Measurements from ENCODE around the gene DHDDS. TPM values are rescaled to one million over a fixed set of nuclear protein-coding genes. Genes with fewer than 3 reads are reported as not detected.

The DHDDS gene
- total RNA-seq, 2 experiments from 2014 or later, result 49.7 to 52.3 TPM

DNA sequence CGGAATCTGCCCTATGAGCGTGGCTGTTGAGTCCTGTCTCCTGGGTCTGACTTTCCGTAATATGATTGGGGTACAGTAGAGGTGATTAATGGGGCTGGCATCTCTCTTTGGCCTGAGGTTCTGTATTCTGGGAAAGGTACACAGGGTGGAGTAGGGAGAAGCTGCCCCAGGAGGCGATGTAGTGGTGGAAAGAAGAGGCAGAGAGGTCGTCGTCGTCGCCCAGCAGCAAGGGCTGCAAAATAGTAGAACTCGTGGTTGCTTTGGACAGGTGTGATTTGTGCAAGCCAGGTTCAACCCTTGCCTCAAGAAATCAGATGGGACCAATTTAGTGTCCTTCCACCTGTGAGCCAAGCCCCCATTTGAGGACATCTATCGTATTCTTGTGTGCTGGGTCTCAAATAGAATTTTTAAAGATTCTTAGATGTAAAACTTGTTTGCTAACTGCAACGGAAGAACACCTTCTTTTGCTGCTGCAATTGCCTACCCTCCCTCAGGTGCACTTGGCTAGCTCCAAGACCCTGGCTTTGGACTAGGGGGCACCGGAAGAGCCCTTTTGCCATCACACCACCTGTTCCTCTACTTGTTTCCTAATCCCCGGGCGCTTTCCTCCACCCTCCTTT lies 38.9 kb downstream of the DHDDS start:
- no peak for DNase-seq
- H3K27ac Mint-ChIP-seq, result peak overlapping the region; percentile 97
- H3K9me3 Mint-ChIP-seq, result no peaks in the 10 kb centered on the region
- H3K4me1 Mint-ChIP-seq, result peaks cover 46% of the 10 kb centered on the region
- H3K4me3 Mint-ChIP-seq, result peak overlapping the region; percentile 95
- POLR2A ChIA-PET, result interaction anchor here (0.7 to 4.7 kb wide), 39 partner anchors 9 to 430 kb away, joined by 3 to 51 read pairs (median 4); partner anchors contain the start of genes ARID1A, CEP85, DHDDS and GPATCH3
- no peaks in the 10 kb centered on the region for H3K27me3 Mint-ChIP-seq
- CTCF ChIA-PET, result interaction anchor here (0.7 to 3.4 kb wide), 14 partner anchors 9 to 1369 kb away, joined by 3 to 30 read pairs (median 4); partner anchors contain the start of gene DHDDS
- peaks cover 59% of the 10 kb centered on the region for H3K36me3 Mint-ChIP-seq (ENCODE audit: low read depth)

GRCh38 chr1:26471498-26472319 lies 39.6 kb downstream of the DHDDS start:
- ChIA-PET CTCF (interaction anchor here (1.0 to 3.4 kb wide), 5 partner anchors 29 to 362 kb away, joined by 3 to 30 read pairs (median 7); partner anchors contain the start of gene DHDDS), POLR2A (interaction anchor here (0.7 to 4.7 kb wide), 51 partner anchors 8 to 429 kb away, joined by 3 to 51 read pairs (median 4); partner anchors contain the start of genes ARID1A, CEP85, DHDDS and GPATCH3)
- H3K4me1 Mint-ChIP-seq, result peaks cover 52% of the 10 kb centered on the region
- peak; percentile 55 for DNase-seq
- H3K4me3 Mint-ChIP-seq, result peak overlapping the region; percentile 95
- peak overlapping the region; percentile 97 for H3K27ac Mint-ChIP-seq
- no peaks in the 10 kb centered on the region for H3K27me3 Mint-ChIP-seq
- H3K9me3 Mint-ChIP-seq, result no peaks in the 10 kb centered on the region
- H3K36me3 Mint-ChIP-seq (ENCODE audit: low read depth), result peaks cover 61% of the 10 kb centered on the region

DNA sequence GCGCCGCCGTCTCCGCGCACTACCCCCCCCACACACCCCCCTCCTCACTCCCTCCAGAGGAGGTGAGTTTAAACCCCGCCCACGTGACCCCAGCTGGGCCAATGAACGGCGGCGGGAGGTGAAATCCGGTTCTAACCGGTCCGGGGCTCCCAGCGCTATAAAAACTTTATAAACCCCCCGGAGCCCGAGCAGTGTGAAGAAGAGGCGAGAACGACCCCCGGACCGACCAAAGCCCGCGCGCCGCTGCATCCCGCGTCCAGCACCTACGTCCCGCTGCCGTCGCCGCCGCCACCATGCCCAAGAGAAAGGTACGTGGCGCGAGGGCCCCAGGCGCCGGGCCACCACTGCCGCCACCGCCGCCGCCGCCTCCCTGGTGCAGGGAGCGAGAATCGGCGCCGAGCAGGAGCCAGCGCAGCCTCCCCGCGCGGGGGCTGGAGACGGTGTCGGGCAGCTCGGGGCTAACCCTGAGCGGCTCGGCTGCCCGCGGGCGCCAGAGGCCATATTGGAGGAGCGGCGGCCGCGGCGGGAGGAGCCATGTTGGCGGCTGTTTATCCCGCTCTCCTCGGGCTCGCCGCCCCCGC lies 40.3 kb downstream of the DHDDS start, which contains the start of gene HMGN2:
HMGN2 (plus strand) TSS at position 121 of the 581 bp plus-strand sequence; CDS start at position 294, 173 bp downstream.
- Mint-ChIP-seq H3K27ac (peak within 1 kb of the TSS; percentile 97), H3K27me3 (no peaks in the 10 kb centered on the region), H3K4me3 (peak within 1 kb of the TSS; percentile 95), H3K36me3 (ENCODE audit: low read depth) (peaks cover 61% of the 10 kb centered on the region), H3K4me1 (peaks cover 52% of the 10 kb centered on the region), H3K9me3 (no peaks in the 10 kb centered on the region)
- CTCF ChIA-PET, result interaction anchor here (1.0 to 3.4 kb wide), 4 partner anchors 28 to 184 kb away, joined by 3 to 30 read pairs (median 6); partner anchors contain the start of gene DHDDS
- peak; percentile 91 for DNase-seq
- POLR2A ChIA-PET, result interaction anchor here (0.7 to 4.7 kb wide), 46 partner anchors 10 to 428 kb away, joined by 3 to 51 read pairs (median 4); partner anchors contain the start of genes ARID1A, CEP85, DHDDS and GPATCH3

GRCh38 chr1:26472901-26473845 lies 41.1 kb downstream of the DHDDS start:
- ChIA-PET CTCF (interaction anchor here (2.5 kb wide), 1 partner anchor 27 kb away, joined by 10 read pairs; no protein-coding TSS in a partner anchor), POLR2A (interaction anchor here (0.7 to 4.7 kb wide), 22 partner anchors 9 to 426 kb away, joined by 3 to 51 read pairs (median 6); partner anchors contain the start of genes ARID1A, DHDDS, GPN2 and PIGV)
- Mint-ChIP-seq H3K27me3 (no peaks in the 10 kb centered on the region), H3K9me3 (no peaks in the 10 kb centered on the region), H3K4me1 (peaks cover 52% of the 10 kb centered on the region), H3K4me3 (peak overlapping the region; percentile 90), H3K36me3 (ENCODE audit: low read depth) (peaks cover 59% of the 10 kb centered on the region), H3K27ac (peak overlapping the region; percentile 66)
- peak; percentile 97 for DNase-seq

- peak overlapping the region; percentile 90 for H3K4me3 Mint-ChIP-seq
- H3K27ac Mint-ChIP-seq, result no peak overlapping the region
- ChIA-PET CTCF (interaction anchor here (1.7 kb wide), 1 partner anchor 359 kb away, joined by 3 read pairs; no protein-coding TSS in a partner anchor), POLR2A (interaction anchor here (1.1 to 2.2 kb wide), 3 partner anchors 10 to 26 kb away, joined by 3 to 13 read pairs (median 5); no protein-coding TSS in a partner anchor)
- H3K4me1 Mint-ChIP-seq, result peaks cover 46% of the 10 kb centered on the region
- no peaks in the 10 kb centered on the region for H3K9me3 Mint-ChIP-seq
- H3K36me3 Mint-ChIP-seq (ENCODE audit: low read depth), result peaks cover 57% of the 10 kb centered on the region
- no peak for DNase-seq
- H3K27me3 Mint-ChIP-seq, result no peaks in the 10 kb centered on the region
These were observed 42.7 kb downstream of the DHDDS start for GRCh38 chr1:26474818-26475217.

DNA sequence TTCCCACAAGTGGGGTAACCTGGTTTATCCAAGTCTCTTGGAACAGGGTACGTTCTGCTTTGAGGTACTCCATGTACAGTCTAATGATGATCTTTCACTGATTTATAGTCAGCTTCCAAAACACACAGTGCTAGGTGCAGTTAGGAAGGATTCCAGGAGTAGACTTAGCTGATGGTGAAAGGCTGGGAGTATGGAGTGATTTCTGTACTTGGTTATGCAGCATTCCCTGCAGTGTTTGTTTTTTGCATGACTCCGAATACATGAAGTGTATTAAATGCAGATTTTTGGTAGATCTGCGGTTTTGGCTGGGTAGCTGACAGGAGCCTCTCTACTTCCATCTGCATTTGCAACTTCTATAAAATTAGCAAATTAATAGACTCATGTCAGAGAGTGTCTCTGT lies 43.9 kb downstream of the DHDDS start:
- CTCF ChIA-PET, result interaction anchor here (1.1 kb wide), 1 partner anchor 24 kb away, joined by 3 read pairs; no protein-coding TSS in a partner anchor
- Mint-ChIP-seq H3K36me3 (ENCODE audit: low read depth) (peaks cover 52% of the 10 kb centered on the region), H3K27me3 (no peaks in the 10 kb centered on the region), H3K4me3 (no peak overlapping the region), H3K9me3 (no peaks in the 10 kb centered on the region), H3K4me1 (peaks cover 35% of the 10 kb centered on the region), H3K27ac (no peak overlapping the region)
- POLR2A ChIA-PET, result interaction anchor here (1.0 to 2.2 kb wide), 4 partner anchors 15 to 445 kb away, joined by 3 to 13 read pairs (median 3); partner anchors contain the start of genes GPATCH3 and NUDC
- no peak for DNase-seq

DNA sequence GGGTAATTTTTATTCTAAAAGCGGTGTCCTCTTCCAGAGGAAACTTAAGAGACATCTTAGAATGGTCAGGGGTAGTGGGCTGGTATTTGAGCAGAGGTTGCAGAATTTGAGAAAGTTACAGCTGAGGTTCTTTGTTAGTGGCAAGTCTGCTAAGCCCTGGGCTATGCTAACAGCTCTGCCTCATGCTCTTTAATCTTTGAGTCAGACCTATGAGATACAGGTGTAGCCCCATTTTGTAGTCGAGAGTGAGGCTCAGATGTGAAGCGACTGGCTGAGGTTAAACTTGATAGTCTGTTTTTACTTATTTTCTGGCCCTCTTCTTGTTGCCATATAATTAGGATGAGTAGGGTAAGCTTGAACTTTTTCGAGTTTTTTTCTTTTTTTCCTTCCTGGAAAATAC lies 44.8 kb downstream of the DHDDS start:
- ChIA-PET CTCF (interaction anchor here (1.1 kb wide), 1 partner anchor 23 kb away, joined by 3 read pairs; no protein-coding TSS in a partner anchor), POLR2A (interaction anchor here (0.7 to 1.1 kb wide), 3 partner anchors 9 to 444 kb away, joined by 3 to 4 read pairs (median 3); partner anchors contain the start of gene NUDC)
- Mint-ChIP-seq H3K4me3 (no peak overlapping the region), H3K36me3 (ENCODE audit: low read depth) (peaks cover 55% of the 10 kb centered on the region), H3K27me3 (no peaks in the 10 kb centered on the region), H3K9me3 (no peaks in the 10 kb centered on the region), H3K27ac (no peak overlapping the region), H3K4me1 (peaks cover 28% of the 10 kb centered on the region)
- DNase-seq, result no peak

DNA sequence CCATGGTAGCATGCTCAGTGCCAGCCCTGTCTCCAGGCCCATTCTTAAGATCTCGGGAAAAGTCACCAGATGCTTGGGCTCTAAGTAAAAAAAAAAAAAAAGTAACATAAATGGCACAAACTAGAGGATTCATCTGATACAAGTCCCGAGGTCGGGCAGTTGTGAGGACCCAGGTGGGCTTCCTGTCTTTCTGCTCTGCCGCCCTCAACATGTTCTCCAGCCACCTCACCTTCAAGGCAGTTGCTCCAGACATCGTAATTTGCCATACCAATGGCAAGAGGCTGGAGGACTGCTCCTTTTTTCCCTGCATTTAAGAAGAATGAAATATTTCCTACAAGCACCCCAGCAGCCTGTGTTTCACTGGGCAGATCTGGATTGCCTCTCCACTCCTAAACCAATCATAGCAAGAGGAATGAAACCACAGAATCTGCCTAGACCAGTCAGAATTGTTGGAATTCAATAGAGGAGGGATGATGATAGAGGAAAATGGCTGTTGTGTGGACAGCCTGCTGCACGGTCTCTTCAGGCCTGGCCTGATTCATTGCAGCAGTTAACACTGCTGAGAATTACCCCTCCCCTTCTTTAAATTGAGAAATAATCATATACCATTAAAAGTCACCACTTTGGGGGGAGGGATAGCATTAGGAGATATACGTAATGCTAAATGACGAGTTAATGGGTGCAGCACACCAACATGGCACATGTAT lies 45.5 kb downstream of the DHDDS start:
- CTCF ChIA-PET, result no interaction called here
- H3K4me3 Mint-ChIP-seq, result no peak overlapping the region
- no peak overlapping the region for H3K27ac Mint-ChIP-seq

DNA sequence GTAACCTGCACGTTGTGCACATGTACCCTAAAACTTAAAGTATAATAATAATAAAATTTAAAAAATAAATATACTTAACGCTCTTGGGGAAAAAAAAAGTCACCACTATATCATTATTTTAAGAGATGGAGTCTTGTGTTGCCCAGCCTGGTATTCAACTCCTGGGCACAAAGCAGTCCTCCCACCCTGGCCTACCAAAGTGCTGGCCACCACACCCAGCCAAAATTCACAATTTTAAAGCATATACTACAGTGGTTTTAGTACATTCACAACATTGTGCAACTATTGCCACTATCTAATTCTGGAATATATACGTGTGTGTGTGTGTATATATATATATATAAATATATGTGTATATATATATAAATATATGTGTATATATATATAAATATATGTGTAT lies 46.0 kb downstream of the DHDDS start:
- H3K4me1 Mint-ChIP-seq, result peaks cover 27% of the 10 kb centered on the region
- CTCF ChIA-PET, result interaction anchor here (2.0 kb wide), 1 partner anchor 22 kb away, joined by 5 read pairs; no protein-coding TSS in a partner anchor

More for the DNA sequence above, 45.5 kb downstream of the DHDDS start:
- H3K4me1 Mint-ChIP-seq, result peaks cover 28% of the 10 kb centered on the region
- POLR2A ChIA-PET, result interaction anchor here (0.7 to 0.9 kb wide), 2 partner anchors 9 to 33 kb away, joined by 3 to 4 read pairs; no protein-coding TSS in a partner anchor
- DNase-seq, result no peak
- H3K27me3 Mint-ChIP-seq, result no peaks in the 10 kb centered on the region
- H3K9me3 Mint-ChIP-seq, result no peaks in the 10 kb centered on the region
- H3K36me3 Mint-ChIP-seq (ENCODE audit: low read depth), result peaks cover 55% of the 10 kb centered on the region

DNA sequence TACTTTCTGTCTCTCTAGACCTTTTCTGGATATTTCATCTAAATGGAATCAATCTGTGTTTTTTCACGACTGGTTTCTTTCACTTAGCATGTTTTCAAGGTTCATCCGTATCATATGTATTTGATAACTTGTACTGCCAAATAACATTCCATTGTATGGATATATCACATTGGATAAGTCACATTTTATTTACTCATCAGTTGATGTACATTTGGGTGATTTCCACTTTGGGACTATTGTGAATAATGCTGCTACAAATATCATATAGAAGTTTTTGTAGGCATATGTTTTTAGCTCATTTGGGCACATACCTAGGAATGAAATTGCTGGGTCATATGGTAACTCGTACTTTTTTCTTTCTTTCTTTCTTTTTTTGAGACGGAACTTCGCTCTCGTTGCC lies 46.9 kb downstream of the DHDDS start:
- ChIA-PET POLR2A (interaction anchor here (1.0 to 2.0 kb wide), 4 partner anchors 12 to 220 kb away, joined by 3 to 4 read pairs (median 4); no protein-coding TSS in a partner anchor), CTCF (interaction anchor here (2.0 kb wide), 1 partner anchor 21 kb away, joined by 5 read pairs; no protein-coding TSS in a partner anchor)
- Mint-ChIP-seq H3K9me3 (no peaks in the 10 kb centered on the region), H3K4me3 (no peak overlapping the region), H3K27me3 (no peaks in the 10 kb centered on the region), H3K4me1 (peaks cover 19% of the 10 kb centered on the region), H3K36me3 (ENCODE audit: low read depth) (peaks cover 45% of the 10 kb centered on the region), H3K27ac (no peak overlapping the region)
- DNase-seq, result no peak

More for the DNA sequence above, 46.0 kb downstream of the DHDDS start:
- Mint-ChIP-seq H3K27me3 (no peaks in the 10 kb centered on the region), H3K36me3 (ENCODE audit: low read depth) (peaks cover 53% of the 10 kb centered on the region), H3K4me3 (no peak overlapping the region), H3K9me3 (no peaks in the 10 kb centered on the region), H3K27ac (no peak overlapping the region)
- POLR2A ChIA-PET, result interaction anchor here (1.0 to 2.0 kb wide), 3 partner anchors 17 to 220 kb away, joined by 3 to 4 read pairs (median 3); no protein-coding TSS in a partner anchor
- no peak for DNase-seq

Data from activated CD4-positive, alpha-beta memory T cell treated with anti-CD3 and anti-CD28 coated beads, Interleukin-2, amount 10 ng/mL, durations not matched to agents 7 days and 5 days (primary cell).